Measurements from ENCODE around the gene ACTC1.

DNA sequence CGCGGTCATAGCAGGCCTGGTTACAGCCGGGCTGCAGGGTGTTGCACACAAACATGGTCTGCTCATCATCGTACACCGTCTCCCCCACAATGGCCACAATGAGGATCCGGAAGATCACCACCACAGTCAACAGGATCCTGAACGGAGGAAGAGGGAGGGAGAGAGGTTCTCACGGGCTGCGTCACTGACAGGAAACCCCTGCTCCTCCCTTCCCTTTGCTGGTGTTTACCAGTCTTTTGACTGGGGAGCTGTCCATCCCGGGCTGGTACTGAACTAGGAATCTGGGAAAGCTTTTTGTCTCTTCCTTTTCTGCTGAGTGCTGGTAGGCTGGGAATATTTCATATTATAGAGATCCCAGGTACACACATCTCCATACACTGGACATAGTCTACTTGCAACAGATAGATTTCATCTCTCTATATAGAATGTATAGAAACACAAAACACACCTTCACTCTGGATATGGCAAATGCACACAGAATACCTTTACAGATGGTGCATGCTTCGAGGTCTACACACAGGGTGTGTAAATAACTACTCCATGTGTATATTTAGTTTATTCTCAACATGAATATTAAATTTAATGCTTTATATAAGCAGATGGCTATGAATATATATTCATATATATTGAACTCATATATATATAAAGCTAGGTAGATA is 42.0 kb downstream of the ACTC1 start:
- TF ChIP-seq EZH2 (IDR thresholded peaks at IDR 0.05; ENCODE audit: low read length, unreplicated experiment), result no peak
- TF ChIP-seq, protein P1, sequence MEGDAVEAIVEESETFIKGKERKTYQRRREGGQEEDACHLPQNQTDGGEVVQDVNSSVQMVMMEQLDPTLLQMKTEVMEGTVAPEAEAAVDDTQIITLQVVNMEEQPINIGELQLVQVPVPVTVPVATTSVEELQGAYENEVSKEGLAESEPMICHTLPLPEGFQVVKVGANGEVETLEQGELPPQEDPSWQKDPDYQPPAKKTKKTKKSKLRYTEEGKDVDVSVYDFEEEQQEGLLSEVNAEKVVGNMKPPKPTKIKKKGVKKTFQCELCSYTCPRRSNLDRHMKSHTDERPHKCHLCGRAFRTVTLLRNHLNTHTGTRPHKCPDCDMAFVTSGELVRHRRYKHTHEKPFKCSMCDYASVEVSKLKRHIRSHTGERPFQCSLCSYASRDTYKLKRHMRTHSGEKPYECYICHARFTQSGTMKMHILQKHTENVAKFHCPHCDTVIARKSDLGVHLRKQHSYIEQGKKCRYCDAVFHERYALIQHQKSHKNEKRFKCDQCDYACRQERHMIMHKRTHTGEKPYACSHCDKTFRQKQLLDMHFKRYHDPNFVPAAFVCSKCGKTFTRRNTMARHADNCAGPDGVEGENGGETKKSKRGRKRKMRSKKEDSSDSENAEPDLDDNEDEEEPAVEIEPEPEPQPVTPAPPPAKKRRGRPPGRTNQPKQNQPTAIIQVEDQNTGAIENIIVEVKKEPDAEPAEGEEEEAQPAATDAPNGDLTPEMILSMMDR (conservative IDR thresholded peaks at IDR 0.05; ENCODE audit: low read depth, low read length), result no peak

Measured in PC-3 (cell line).